ENCODE measurements around the gene GLRX. TPM values are rescaled to one million over a fixed set of nuclear protein-coding genes. Genes with fewer than 3 reads are reported as not detected.

GLRX gene
- total and polyA plus RNA-seq, 9 donors, result 4.1 to 35.7 (median 11.7) TPM

DNA sequence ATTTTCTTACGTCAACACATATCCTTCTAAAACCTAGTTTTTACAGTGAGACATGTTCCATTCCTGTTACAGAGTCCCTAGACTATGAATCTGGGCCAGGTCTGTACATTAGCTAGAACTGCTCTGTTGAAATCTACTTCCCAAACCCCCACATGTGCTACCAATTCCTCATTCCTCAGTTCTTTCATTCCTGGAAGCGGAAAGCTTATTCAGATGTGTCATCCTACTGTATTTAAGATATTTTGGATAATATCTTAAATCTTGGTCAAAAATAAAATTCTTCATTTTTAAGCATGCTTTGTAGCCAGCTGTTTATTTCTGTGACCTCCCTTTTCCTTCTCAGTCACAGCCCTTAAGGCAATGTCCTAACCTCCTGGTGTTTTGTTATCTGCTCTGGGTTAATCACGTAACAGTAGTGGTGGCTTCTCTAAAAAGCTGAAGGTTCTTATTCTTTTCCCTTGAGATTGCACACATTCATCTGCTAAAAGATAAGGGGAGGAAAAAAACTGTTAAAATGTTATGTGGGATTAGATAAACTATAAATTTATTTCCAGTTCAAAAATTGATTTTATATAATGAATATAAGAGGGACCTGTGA is 35.6 kb downstream of the GLRX start:
- WGBS, 3 donors, result 71 to 92% (median 88%) methylated on average over 3 of the region's 3 CpGs
- no peaks in the 10 kb centered on the region for H3K27me3 ChIP-seq
- no peak for DNase-seq
- no peaks in the 10 kb centered on the region for H3K36me3 ChIP-seq
- H3K4me3 ChIP-seq, result no peak overlapping the region
- H3K4me1 ChIP-seq (ENCODE audit: insufficient read depth), result peaks cover 1% of the 10 kb centered on the region
- intact Hi-C loops (cut with DNase I), result loop anchor here in 3 of 4 donors (5.0 to 10.0 kb wide), 3 partner anchors 50 to 112 kb away; no protein-coding TSS in a partner anchor
- no peak overlapping the region for H3K27ac ChIP-seq
- no peaks in the 10 kb centered on the region for H3K9me3 ChIP-seq
- TF ChIP-seq EP300 (IDR thresholded peaks at IDR 0.05) (no peak), POLR2A (IDR thresholded peaks at IDR 0.05) (no peak)
- TF ChIP-seq, protein P1, sequence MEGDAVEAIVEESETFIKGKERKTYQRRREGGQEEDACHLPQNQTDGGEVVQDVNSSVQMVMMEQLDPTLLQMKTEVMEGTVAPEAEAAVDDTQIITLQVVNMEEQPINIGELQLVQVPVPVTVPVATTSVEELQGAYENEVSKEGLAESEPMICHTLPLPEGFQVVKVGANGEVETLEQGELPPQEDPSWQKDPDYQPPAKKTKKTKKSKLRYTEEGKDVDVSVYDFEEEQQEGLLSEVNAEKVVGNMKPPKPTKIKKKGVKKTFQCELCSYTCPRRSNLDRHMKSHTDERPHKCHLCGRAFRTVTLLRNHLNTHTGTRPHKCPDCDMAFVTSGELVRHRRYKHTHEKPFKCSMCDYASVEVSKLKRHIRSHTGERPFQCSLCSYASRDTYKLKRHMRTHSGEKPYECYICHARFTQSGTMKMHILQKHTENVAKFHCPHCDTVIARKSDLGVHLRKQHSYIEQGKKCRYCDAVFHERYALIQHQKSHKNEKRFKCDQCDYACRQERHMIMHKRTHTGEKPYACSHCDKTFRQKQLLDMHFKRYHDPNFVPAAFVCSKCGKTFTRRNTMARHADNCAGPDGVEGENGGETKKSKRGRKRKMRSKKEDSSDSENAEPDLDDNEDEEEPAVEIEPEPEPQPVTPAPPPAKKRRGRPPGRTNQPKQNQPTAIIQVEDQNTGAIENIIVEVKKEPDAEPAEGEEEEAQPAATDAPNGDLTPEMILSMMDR (IDR thresholded peaks at IDR 0.05), result no peak

GRCh38 chr5:95784514-95785302 is 37.8 kb downstream of the GLRX start:
- Histone ChIP-seq H3K27ac (no peak overlapping the region), H3K4me1 (ENCODE audit: insufficient read depth) (peaks cover 3% of the 10 kb centered on the region), H3K36me3 (no peaks in the 10 kb centered on the region), H3K27me3 (no peaks in the 10 kb centered on the region), H3K9me3 (no peaks in the 10 kb centered on the region), H3K4me3 (no peak overlapping the region)
- WGBS, 3 donors, result 65 to 80% (median 74%) methylated on average over 9 of the region's 9 CpGs
- TF ChIP-seq, protein P1 (IDR thresholded peaks at IDR 0.05), result no peak
- TF ChIP-seq EP300 (IDR thresholded peaks at IDR 0.05) (no peak), POLR2A (IDR thresholded peaks at IDR 0.05) (no peak)
- intact Hi-C loops (cut with DNase I), result loop anchor here in 3 of 4 donors (5.0 to 10.0 kb wide), 4 partner anchors 53 to 110 kb away; no protein-coding TSS in a partner anchor
- no peak for DNase-seq

- no peaks in the 10 kb centered on the region for H3K36me3 ChIP-seq
- TF ChIP-seq POLR2A (IDR thresholded peaks at IDR 0.05) (no peak), EP300 (IDR thresholded peaks at IDR 0.05) (no peak)
- TF ChIP-seq, protein P1 (IDR thresholded peaks at IDR 0.05), result no peak
- 86 to 92% (median 88%) methylated on average over 3 of the region's 3 CpGs for WGBS, 3 donors
- intact Hi-C loops (cut with DNase I), result loop anchor here in 3 of 4 donors (5.0 to 10.0 kb wide), 3 partner anchors 61 to 109 kb away; no protein-coding TSS in a partner anchor
- no peaks in the 10 kb centered on the region for H3K27me3 ChIP-seq
- no peak overlapping the region for H3K27ac ChIP-seq
- no peak for DNase-seq
- H3K9me3 ChIP-seq, result no peaks in the 10 kb centered on the region
- no peak overlapping the region for H3K4me3 ChIP-seq
- peaks cover 13% of the 10 kb centered on the region for H3K4me1 ChIP-seq (ENCODE audit: insufficient read depth)
These were observed 38.9 kb downstream of the GLRX start for GRCh38 chr5:95783661-95784060.

DNA sequence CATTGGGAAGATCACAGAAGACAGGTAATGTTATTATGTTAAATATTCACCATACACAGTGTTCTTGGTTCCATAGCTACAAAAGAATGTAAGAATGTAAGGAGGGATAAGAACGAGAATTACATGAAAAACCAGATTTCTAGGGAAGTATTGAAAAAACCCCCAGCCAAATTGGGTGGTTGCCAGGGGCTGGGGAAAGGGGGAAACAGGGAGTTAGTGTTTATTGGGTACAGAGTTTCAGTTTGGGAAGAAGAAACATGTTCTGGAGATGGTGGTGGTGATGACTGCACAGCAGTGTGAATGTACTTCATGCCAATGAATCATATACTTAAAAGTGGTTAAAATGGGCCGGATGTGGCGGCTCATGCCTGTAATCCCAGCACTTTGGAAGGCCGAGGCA is 40.3 kb downstream of the GLRX start:
- H3K36me3 ChIP-seq, result no peaks in the 10 kb centered on the region
- no peak overlapping the region for H3K4me3 ChIP-seq
- no peak overlapping the region for H3K27ac ChIP-seq
- H3K27me3 ChIP-seq, result no peaks in the 10 kb centered on the region
- TF ChIP-seq, protein P1 (IDR thresholded peaks at IDR 0.05), result no peak
- TF ChIP-seq EP300 (IDR thresholded peaks at IDR 0.05) (no peak), POLR2A (IDR thresholded peaks at IDR 0.05) (no peak)
- H3K4me1 ChIP-seq (ENCODE audit: insufficient read depth), result peaks cover 16% of the 10 kb centered on the region
- H3K9me3 ChIP-seq, result no peaks in the 10 kb centered on the region
- DNase-seq, result no peak
- WGBS, 3 donors, result 89 to 94% (median 92%) methylated on average over 4 of the region's 4 CpGs
- intact Hi-C loops (cut with DNase I), result loop anchor here in 3 of 4 donors (5.0 to 10.0 kb wide), 3 partner anchors 63 to 107 kb away; no protein-coding TSS in a partner anchor
